Hypothalamus (tissue), 51 donors: ENCODE data around the gene SQSTM1.

Source experiments
- DNase-seq, 51 donors: peaks; one replicate each; lab custom pipeline; 2025; lab: John Stamatoyannopoulos, UW

Gene SQSTM1

GRCh38 chr5:179885491-179886090 is 64.9 kb downstream of the SQSTM1 start:
- no peak for DNase-seq

GRCh38 chr5:179886190-179886911 is 65.6 kb downstream of the SQSTM1 start:
- no peak for DNase-seq

GRCh38 chr5:179887095-179887494 is 66.4 kb downstream of the SQSTM1 start:
- DNase-seq, result no peak
